ENCODE measurements around the gene ROBO1.

DNA sequence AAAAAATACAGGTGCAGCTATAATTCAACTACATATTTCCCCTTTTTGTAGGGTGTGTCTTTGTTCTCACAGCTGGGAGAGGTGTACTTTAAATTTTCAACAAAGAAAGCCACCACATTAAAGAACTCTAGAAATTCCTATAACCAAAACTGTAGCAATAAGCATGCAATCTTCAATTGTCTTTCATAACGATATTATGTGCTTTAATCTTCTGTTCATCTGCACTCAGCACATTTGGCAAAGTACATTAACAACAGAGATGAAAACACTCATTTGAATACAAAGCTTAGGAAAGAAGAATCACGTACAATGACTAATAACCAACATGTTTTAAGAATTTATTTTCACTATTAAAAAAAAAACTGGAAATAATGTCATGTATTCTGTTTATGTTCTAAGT, 1025.8 kb downstream of the ROBO1 start:
- TF ChIP-seq EZH2 (IDR thresholded peaks at IDR 0.05; ENCODE audit: insufficient read depth, low read length) = no peak
- TF ChIP-seq, protein P1, sequence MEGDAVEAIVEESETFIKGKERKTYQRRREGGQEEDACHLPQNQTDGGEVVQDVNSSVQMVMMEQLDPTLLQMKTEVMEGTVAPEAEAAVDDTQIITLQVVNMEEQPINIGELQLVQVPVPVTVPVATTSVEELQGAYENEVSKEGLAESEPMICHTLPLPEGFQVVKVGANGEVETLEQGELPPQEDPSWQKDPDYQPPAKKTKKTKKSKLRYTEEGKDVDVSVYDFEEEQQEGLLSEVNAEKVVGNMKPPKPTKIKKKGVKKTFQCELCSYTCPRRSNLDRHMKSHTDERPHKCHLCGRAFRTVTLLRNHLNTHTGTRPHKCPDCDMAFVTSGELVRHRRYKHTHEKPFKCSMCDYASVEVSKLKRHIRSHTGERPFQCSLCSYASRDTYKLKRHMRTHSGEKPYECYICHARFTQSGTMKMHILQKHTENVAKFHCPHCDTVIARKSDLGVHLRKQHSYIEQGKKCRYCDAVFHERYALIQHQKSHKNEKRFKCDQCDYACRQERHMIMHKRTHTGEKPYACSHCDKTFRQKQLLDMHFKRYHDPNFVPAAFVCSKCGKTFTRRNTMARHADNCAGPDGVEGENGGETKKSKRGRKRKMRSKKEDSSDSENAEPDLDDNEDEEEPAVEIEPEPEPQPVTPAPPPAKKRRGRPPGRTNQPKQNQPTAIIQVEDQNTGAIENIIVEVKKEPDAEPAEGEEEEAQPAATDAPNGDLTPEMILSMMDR (IDR thresholded peaks at IDR 0.05; ENCODE audit: insufficient read depth, low read depth, low read length) = no peak
